Spleen (tissue), 11 donors: ENCODE results near the gene POU2F1. TPM values are rescaled to one million over a fixed set of nuclear protein-coding genes. Genes with fewer than 3 reads are reported as not detected.

ENCODE experiments used
- DNase-seq: peaks from one replicate; pipeline ENCODE4 v3.0.0-alpha.2; 2020
- H3K27ac ChIP-seq, 8 donors: fragments of 200-600 bp; sonication (generic) in 7 of 8; 1 replicate in 4 of 8; 2 replicates in 4 of 8; pipeline versions ENCODE4 v1.5.0 to v1.8.0; 2016 to 2021; ENCODE audit warnings: inconsistent platforms in 4 of 8, mild to moderate bottlenecking in 4 of 8, moderate library complexity in 1 of 8
- H3K27me3 ChIP-seq, 7 donors: fragments of 200-600 bp; sonication (generic) in 6 of 7; replicated peaks in 1 of 7; 1 replicate in 4 of 7; 2 replicates in 3 of 7; pipeline versions ENCODE4 v1.5.0 to v1.8.0; 2016 to 2021; ENCODE audit warnings: inconsistent platforms in 3 of 7, mild to moderate bottlenecking in 1 of 7
- H3K36me3 ChIP-seq, 6 donors: fragments of 200-600 bp; sonication (generic) in 5 of 6; 1 replicate in 4 of 6; 2 replicates in 2 of 6; pipeline versions ENCODE4 v1.5.0 to v1.8.0; 2016 to 2021; ENCODE audit warnings: inconsistent platforms in 2 of 6
- H3K4me1 ChIP-seq, 6 donors: fragments of 200-600 bp; sonication (generic) in 5 of 6; 1 replicate in 3 of 6; 2 replicates in 3 of 6; pipeline versions ENCODE4 v1.5.0 to v1.8.0; 2016 to 2021; ENCODE audit warnings: inconsistent platforms in 3 of 6
- H3K4me3 ChIP-seq, 8 donors: fragments of 200-600 bp; sonication (generic) in 7 of 8; 1 replicate in 4 of 8; 2 replicates in 4 of 8; pipeline versions ENCODE4 v1.5.0 to v1.8.0; 2016 to 2021; ENCODE audit warnings: inconsistent platforms in 4 of 8, mild to moderate bottlenecking in 4 of 8, moderate library complexity in 2 of 8
- H3K9me3 ChIP-seq, 8 donors: fragments of 200-600 bp; sonication (generic) in 7 of 8; 1 replicate in 4 of 8; 2 replicates in 4 of 8; pipeline versions ENCODE4 v1.5.0 to v1.8.0; 2016 to 2021; ENCODE audit warnings: inconsistent platforms in 4 of 8
- CTCF ChIP-seq, 11 experiments: fragments of 200-600 bp in 7 of 11; fragments of 450-650 bp in 4 of 11; sonication (generic) in 4 of 11; IDR thresholded peaks in 8 of 11; conservative IDR thresholded peaks in 3 of 11; 1 replicate in 7 of 11; 2 replicates in 4 of 11; pipeline versions ENCODE4 v1.4.0 to v1.8.0; 2016 to 2021; ENCODE audit warnings: antibody characterized with exemption in 11 of 11, inconsistent platforms in 4 of 11, mild to moderate bottlenecking in 1 of 11
- POLR2A ChIP-seq, 3 donors: fragments of 450-650 bp; IDR thresholded peaks; one replicate each; pipeline ENCODE4 v1.5.1; 2017; ENCODE audit warnings: antibody characterized with exemption in 3 of 3, mild to moderate bottlenecking in 1 of 3
- POLR2AphosphoS5 ChIP-seq, 3 donors: sonication (generic); formaldehyde crosslinking; IDR thresholded peaks; one replicate each; pipeline ENCODE4 v1.5.1; 2017; ENCODE audit warnings: antibody characterized with exemption in 3 of 3
- WGBS, 5 donors: extraction: QIAGEN DNeasy Blood & Tissue Kit in 3 of 5; methylation state at CpG; one replicate each; pipeline versions ENCODE4 v1.1.5 to v1.1.7; 2013 to 2018; 5-methylcytosine and 5-hydroxymethylcytosine counted together
- intact Hi-C: fragments of 100-400 bp; cut with DNase I; formaldehyde crosslinking; loops from one replicate; pipeline ENCODE4 v1.15.0; 2023; ENCODE audit warnings: low total_unique reads
- polyA plus RNA-seq, 3 donors: library from polyadenylated mRNA; stranded (reverse); fragments of 200-250 nt; gene quantifications; one replicate each; pipeline ENCODE4 v1.2.1, GENCODE V29; 2013
- total RNA-seq, 7 donors: library from RNA; depleted of rRNA in 3 of 7; stranded (reverse); fragments of >200 nt in 3 of 7; fragmentation: NEBNext Ultra II Directional in 4 of 7; extraction: Animal tissue kit (Norgen Biotek cat#: 25700) in 4 of 7; gene quantifications; one replicate each; pipeline versions ENCODE4 v1.1.0 to v1.2.1, GENCODE V29; 2016 to 2021
- donor health status: healthy with polysubstance abuse.
- donor health status: DM: no; HTN: no; CAD: no; lungs with moderate emphysema.
- donor health status: DM: no; HTN: no; CAD: no.
- donor health status: Bipolar disorder and iron deficiency.
- donor health status: healthy.
- donor health status: DM: no; HTN: no; CAD: no.
- donor health status: DM: yes; HTN: yes; CAD: no.

The POU2F1 gene
- total and polyA plus RNA-seq, 10 donors = 1.8 to 60.3 (median 27.4) TPM

GRCh38 chr1:167227934-167228378 is 7.3 kb downstream of the POU2F1 start:
- H3K9me3 ChIP-seq = no peaks in the 10 kb centered on the region
- H3K36me3 ChIP-seq = no peaks in the 10 kb centered on the region
- H3K4me3 ChIP-seq = no peak overlapping the region
- intact Hi-C loops = no loop called here
- no peaks in the 10 kb centered on the region for H3K27me3 ChIP-seq
- H3K4me1 ChIP-seq = peaks cover 11 to 96% (median 52%) of the 10 kb centered on the region in 6 donors
- no peak for DNase-seq
- 64 to 93% (median 77%) methylated on average over 2 of the region's 2 CpGs for WGBS, 5 donors
- H3K27ac ChIP-seq = peak overlapping the region in 3 of 8 donors; percentile 3 to 77 (median 29)
- TF ChIP-seq POLR2A (IDR thresholded peaks at IDR 0.05) (no peak), CTCF (IDR thresholded peaks at IDR 0.05 in 8 of 11, conservative IDR thresholded peaks at IDR 0.05 in 3 of 11) (no peak), POLR2AphosphoS5 (IDR thresholded peaks at IDR 0.05) (no peak)

GRCh38 chr1:167229719-167230385 is 9.2 kb downstream of the POU2F1 start:
- Histone ChIP-seq H3K4me3 (no peak overlapping the region), H3K4me1 (peaks cover 8 to 96% (median 47%) of the 10 kb centered on the region in 6 donors), H3K27ac (peak overlapping the region in 4 of 8 donors; percentile 31 to 77 (median 54)), H3K9me3 (no peaks in the 10 kb centered on the region), H3K27me3 (no peaks in the 10 kb centered on the region), H3K36me3 (no peaks in the 10 kb centered on the region)
- DNase-seq = no peak
- 36 to 62% (median 49%) methylated on average over 2 of the region's 2 CpGs for WGBS, 5 donors
- no peak for TF ChIP-seq CTCF (IDR thresholded peaks at IDR 0.05 in 8 of 11, conservative IDR thresholded peaks at IDR 0.05 in 3 of 11)
- no peak for TF ChIP-seq POLR2AphosphoS5 (IDR thresholded peaks at IDR 0.05)
- no peak for TF ChIP-seq POLR2A (IDR thresholded peaks at IDR 0.05)
- intact Hi-C loops = no loop called here

- intact Hi-C loops = no loop called here
- DNase-seq = no peak
- Histone ChIP-seq H3K4me3 (no peak overlapping the region), H3K27ac (peak overlapping the region in 3 of 8 donors; percentile 47 to 77 (median 61)), H3K27me3 (no peaks in the 10 kb centered on the region), H3K9me3 (no peaks in the 10 kb centered on the region), H3K36me3 (no peaks in the 10 kb centered on the region), H3K4me1 (peaks cover 11 to 96% (median 50%) of the 10 kb centered on the region in 6 donors)
- TF ChIP-seq POLR2A (IDR thresholded peaks at IDR 0.05) (no peak), CTCF (IDR thresholded peaks at IDR 0.05 in 8 of 11, conservative IDR thresholded peaks at IDR 0.05 in 3 of 11) (no peak), POLR2AphosphoS5 (IDR thresholded peaks at IDR 0.05) (no peak)
Observed at GRCh38 chr1:167230437-167230836, 9.8 kb downstream of the POU2F1 start.

GRCh38 chr1:167231873-167232450 is 11.3 kb downstream of the POU2F1 start:
- Histone ChIP-seq H3K27ac (no peak overlapping the region), H3K4me1 (peaks cover 11 to 90% (median 44%) of the 10 kb centered on the region in 6 donors), H3K27me3 (no peaks in the 10 kb centered on the region), H3K9me3 (no peaks in the 10 kb centered on the region), H3K36me3 (no peaks in the 10 kb centered on the region), H3K4me3 (no peak overlapping the region)
- no peak for TF ChIP-seq POLR2AphosphoS5 (IDR thresholded peaks at IDR 0.05)
- no peak for TF ChIP-seq CTCF (IDR thresholded peaks at IDR 0.05 in 8 of 11, conservative IDR thresholded peaks at IDR 0.05 in 3 of 11)
- TF ChIP-seq POLR2A (IDR thresholded peaks at IDR 0.05) = no peak
- intact Hi-C loops = no loop called here
- 89 to 93% (median 91%) methylated on average over 6 of the region's 6 CpGs for WGBS, 5 donors
- no peak for DNase-seq
